ENCODE results near the gene CAMK2D.

CAMK2D gene

DNA sequence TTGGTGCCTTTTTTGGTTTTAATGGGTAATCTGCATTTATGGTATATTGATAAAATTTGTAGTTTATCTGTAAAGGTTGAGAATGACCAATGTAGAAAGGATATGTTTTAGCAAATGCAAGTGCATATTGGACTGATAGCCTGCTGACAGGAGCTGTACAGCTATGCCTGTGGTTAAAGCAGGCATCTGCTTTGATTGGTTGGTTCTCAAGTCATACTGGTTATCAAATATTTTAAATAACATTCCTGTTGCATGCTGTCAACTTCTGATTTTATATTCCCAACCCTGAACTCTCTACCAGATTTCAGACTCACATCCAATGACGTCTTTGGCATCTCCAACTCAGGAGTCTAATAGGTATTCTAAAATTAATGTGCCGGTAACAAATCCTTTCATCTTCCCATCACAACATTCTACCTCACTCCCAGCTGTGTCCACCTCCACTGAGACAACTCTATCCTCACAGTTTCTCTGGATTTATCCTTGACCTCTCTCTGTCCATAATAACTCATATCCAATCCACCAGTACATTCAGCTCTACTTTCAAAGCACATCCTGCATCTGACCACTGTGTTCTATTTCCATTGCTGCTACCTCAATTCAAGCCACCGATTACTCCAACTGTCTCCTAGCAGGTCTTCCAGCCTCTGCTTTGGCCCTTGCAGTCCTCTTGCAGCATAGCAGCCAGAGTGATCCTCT, 125.7 kb downstream of the CAMK2D start:
- peak; percentile 82 for DNase-seq (ENCODE audit: low read depth)
- TF ChIP-seq, protein P1, sequence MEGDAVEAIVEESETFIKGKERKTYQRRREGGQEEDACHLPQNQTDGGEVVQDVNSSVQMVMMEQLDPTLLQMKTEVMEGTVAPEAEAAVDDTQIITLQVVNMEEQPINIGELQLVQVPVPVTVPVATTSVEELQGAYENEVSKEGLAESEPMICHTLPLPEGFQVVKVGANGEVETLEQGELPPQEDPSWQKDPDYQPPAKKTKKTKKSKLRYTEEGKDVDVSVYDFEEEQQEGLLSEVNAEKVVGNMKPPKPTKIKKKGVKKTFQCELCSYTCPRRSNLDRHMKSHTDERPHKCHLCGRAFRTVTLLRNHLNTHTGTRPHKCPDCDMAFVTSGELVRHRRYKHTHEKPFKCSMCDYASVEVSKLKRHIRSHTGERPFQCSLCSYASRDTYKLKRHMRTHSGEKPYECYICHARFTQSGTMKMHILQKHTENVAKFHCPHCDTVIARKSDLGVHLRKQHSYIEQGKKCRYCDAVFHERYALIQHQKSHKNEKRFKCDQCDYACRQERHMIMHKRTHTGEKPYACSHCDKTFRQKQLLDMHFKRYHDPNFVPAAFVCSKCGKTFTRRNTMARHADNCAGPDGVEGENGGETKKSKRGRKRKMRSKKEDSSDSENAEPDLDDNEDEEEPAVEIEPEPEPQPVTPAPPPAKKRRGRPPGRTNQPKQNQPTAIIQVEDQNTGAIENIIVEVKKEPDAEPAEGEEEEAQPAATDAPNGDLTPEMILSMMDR (conservative IDR thresholded peaks at IDR 0.05; ENCODE audit: low read length) = no peak
- no peak overlapping the region for H3K4me3 ChIP-seq (ENCODE audit: low read length)

DNA sequence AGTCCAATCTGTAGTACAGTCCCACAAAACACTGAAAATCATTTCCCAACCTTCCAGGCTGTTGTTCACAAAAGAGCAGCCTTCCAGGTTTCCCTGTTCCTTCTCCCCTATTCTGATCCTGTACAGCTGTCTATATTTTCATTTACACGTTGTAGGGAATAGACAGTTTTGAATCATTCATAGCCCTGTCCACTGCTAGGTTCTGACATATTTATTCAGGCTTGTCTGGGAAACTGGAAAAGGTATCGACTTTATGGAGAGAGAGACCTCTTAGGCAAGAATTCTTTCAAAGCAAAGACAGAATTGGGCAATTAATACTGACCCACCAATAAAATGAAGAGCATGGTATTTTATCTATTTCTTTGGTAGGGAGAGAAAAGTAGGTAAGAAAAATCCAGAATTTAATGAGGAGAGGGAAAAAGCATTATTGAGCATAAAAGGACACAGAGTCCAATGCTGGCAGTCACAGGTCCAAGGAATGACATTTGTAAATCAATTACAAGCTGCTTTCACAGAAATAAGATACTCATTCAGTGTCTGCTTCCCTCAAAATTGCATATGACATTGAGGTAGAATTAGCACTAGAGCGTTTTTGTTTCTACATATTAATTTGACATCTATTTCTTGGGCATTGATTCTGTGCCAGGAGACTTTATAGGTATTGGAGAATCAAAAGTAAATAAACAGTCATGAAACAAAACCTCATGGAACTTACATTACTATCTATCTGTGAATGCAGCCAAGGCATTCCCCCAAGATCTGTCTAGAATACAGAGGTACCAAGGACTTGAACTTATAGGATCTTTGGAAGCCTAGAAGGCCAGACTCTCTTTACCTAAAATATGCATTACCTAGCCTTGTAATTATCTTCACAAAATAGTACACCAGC, 127.2 kb downstream of the CAMK2D start:
- DNase-seq (ENCODE audit: low read depth) = no peak
- H3K4me3 ChIP-seq (ENCODE audit: low read length) = no peak overlapping the region
- TF ChIP-seq, protein P1 (conservative IDR thresholded peaks at IDR 0.05; ENCODE audit: low read length) = no peak

DNA sequence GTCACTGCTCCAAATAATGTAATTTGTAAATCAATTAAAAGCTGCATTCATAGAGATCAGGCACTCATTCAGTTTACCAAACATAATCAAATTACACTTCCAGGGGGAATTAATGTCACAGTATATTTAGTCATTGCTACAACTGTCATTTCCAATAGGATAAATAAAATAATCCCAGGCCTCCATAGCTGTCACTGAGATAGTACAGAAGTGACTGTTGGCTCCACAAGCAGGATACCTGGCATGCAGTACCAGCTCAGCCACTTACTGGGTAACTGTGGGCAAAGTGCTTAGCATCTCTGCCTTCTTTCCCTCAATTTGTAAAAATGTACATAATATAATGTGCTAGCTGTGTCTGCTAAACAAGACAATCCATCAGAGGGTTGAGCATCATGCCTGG, 128.1 kb downstream of the CAMK2D start:
- no peak for DNase-seq (ENCODE audit: low read depth)
- TF ChIP-seq, protein P1 (conservative IDR thresholded peaks at IDR 0.05; ENCODE audit: low read length) = no peak
- H3K4me3 ChIP-seq (ENCODE audit: low read length) = no peak overlapping the region

DNA sequence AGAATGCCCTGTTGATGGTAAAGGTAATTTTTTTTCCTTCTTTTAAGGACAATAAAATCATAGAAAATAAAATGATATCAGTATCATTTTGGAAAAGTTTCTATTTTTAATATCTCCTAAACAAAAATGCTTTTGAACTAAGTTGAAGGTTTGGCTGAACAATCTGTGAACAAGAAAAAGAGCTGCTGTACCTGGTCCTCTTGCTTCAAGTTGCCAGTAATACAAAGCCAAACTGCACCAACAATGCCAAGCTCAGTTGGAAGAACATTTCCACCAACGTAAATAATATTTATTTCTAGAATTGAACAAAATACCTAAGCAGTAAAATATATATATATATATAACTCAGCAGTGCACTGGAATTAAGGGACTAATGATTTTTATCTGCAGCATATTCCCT, 132.8 kb downstream of the CAMK2D start:
- no peak for DNase-seq (ENCODE audit: low read depth)
- no peak overlapping the region for H3K4me3 ChIP-seq (ENCODE audit: low read length)
- TF ChIP-seq, protein P1 (conservative IDR thresholded peaks at IDR 0.05; ENCODE audit: low read length) = no peak

DNA sequence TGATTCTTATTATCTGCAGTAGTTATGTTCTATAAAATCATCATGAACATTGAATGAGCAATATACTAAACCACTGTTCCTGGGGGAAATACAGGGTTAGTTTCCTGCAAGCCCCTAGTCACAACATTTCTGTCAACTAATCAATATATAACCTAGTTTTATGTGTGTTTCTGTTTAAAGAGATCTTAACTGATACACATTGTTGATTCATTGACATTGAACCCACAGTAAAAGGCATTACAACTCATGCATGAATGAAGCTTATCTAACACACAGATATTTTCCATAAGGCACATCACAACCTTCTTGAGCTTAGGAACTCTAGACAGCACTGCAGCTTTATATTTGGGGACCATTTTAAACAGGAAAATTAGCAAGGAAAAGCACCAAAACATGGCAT, 134.2 kb downstream of the CAMK2D start:
- DNase-seq (ENCODE audit: low read depth) = no peak
- TF ChIP-seq, protein P1 (conservative IDR thresholded peaks at IDR 0.05; ENCODE audit: low read length) = no peak

DNA sequence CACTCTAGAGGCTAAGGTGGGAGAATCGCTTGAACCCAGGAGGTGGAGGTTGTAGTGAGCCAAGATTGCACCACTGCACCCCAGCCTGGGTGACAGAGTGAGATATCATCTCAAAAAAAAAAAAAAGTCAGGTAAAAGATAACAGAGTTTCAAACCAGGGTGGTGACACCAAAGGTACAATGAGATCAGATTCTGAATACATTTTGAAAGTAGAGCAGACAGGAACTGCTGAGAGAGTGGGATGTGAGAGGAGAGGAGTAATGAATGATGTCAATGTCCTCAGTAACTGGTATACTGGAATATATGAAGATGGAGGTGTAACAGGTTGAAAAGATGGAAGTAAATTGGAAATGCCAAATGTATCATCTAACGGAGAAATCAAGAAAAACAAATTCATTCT, 135.6 kb downstream of the CAMK2D start:
- TF ChIP-seq, protein P1 (conservative IDR thresholded peaks at IDR 0.05; ENCODE audit: low read length) = no peak
- no peak for DNase-seq (ENCODE audit: low read depth)

More for the DNA sequence above, 134.2 kb downstream of the CAMK2D start:
- no peak overlapping the region for H3K4me3 ChIP-seq (ENCODE audit: low read length)

More for the DNA sequence above, 135.6 kb downstream of the CAMK2D start:
- H3K4me3 ChIP-seq (ENCODE audit: low read length) = no peak overlapping the region
